Muscle layer of colon (tissue), 2 donors: ENCODE measurements around the gene OAS2.
"Not testable (repeated sequence)": the region's sequence is repeated elsewhere in the genome, so short reads cannot be mapped to it uniquely, and the experiment has no call there.

Experiments
- H3K27ac ChIP-seq: one replicate; pipeline ENCODE4 v1.7.0; 2013; ENCODE audit warnings: low read depth, mild to moderate bottlenecking, low read length, moderate library complexity
- H3K27me3 ChIP-seq, 2 donors: one replicate each; pipeline ENCODE4 v1.7.0; 2013; ENCODE audit warnings: low read length in 2 of 2, mild to moderate bottlenecking in 2 of 2; ENCODE audit not compliant: insufficient read depth in 2 of 2, control insufficient read depth in 1 of 2
- H3K36me3 ChIP-seq: one replicate; pipeline ENCODE4 v1.7.0; 2013; ENCODE audit warnings: mild to moderate bottlenecking, low read length; ENCODE audit not compliant: insufficient read depth
- H3K4me1 ChIP-seq: one replicate; pipeline ENCODE4 v1.7.0; 2013; ENCODE audit warnings: mild to moderate bottlenecking, low read length; ENCODE audit not compliant: insufficient read depth
- H3K4me3 ChIP-seq, 2 donors: one replicate each; pipeline ENCODE4 v1.7.0; 2013; ENCODE audit warnings: low read length in 2 of 2, low read depth in 1 of 2, mild to moderate bottlenecking in 1 of 2, moderate library complexity in 1 of 2
- H3K9ac ChIP-seq: one replicate; pipeline ENCODE4 v1.7.0; 2013; ENCODE audit warnings: low read length
- H3K9me3 ChIP-seq: one replicate; pipeline ENCODE4 v1.7.0; 2013; ENCODE audit warnings: mild to moderate bottlenecking, low read length
- donor health status: abdominal sarcoma.
- donor health status: Adenocarcinoma of cecum.

The OAS2 gene

DNA sequence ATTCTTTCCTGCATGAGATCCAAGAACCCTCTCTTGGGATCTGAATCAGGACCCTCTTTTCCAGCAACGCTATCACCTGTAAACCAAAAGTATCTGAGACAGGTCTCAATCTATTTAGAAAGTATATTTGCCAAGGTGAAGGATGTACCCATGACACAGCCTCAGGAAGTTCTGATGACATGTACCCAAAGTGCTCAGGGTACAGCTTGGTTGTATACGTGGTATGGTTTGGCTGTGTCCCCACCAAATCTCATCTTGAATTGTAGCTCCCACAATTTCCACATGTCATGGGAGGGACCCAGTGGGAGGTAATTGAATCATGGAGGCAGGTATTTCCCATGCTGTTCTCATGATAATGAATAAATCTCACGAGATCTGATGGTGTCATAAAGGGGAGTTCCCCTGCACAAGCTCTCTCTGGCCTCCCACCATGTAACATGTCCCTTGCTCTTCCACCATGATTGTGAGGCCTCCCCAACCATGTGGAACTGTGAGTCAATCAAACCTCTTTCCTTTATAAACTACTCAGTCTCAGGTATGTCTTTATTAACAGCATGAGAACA lies 10.6 kb downstream of the OAS2 start:
- H3K36me3 ChIP-seq, H3K4me1 ChIP-seq, H3K9ac ChIP-seq, H3K4me3 ChIP-seq, H3K27ac ChIP-seq, H3K9me3 ChIP-seq, H3K27me3 ChIP-seq: not testable (repeated sequence)

DNA sequence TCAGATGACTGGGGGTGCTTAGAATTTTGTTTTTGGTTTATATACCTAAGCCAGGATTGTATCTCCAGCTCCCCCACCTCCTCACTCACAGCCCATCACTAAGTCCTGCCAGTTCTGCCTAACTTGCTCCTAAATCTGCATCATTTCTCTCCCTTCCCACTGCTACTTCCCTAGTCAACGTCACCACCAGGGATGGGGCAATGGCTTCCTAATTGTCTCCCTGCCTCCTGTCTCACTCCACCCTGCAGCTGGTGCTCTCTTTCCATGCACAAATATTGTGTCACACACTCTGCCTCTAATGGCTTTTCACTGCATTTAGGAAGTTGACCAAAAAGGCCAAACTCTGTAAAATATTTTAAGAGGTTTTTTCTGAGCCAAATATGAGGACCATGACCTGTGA lies 11.5 kb downstream of the OAS2 start:
- H3K4me3 ChIP-seq, result no peak overlapping the region
- no peaks in the 10 kb centered on the region for H3K27me3 ChIP-seq
- H3K27ac ChIP-seq, result no peak overlapping the region
- no peak overlapping the region for H3K9ac ChIP-seq
- H3K9me3 ChIP-seq, result no peaks in the 10 kb centered on the region
- no peaks in the 10 kb centered on the region for H3K4me1 ChIP-seq
- no peaks in the 10 kb centered on the region for H3K36me3 ChIP-seq

DNA sequence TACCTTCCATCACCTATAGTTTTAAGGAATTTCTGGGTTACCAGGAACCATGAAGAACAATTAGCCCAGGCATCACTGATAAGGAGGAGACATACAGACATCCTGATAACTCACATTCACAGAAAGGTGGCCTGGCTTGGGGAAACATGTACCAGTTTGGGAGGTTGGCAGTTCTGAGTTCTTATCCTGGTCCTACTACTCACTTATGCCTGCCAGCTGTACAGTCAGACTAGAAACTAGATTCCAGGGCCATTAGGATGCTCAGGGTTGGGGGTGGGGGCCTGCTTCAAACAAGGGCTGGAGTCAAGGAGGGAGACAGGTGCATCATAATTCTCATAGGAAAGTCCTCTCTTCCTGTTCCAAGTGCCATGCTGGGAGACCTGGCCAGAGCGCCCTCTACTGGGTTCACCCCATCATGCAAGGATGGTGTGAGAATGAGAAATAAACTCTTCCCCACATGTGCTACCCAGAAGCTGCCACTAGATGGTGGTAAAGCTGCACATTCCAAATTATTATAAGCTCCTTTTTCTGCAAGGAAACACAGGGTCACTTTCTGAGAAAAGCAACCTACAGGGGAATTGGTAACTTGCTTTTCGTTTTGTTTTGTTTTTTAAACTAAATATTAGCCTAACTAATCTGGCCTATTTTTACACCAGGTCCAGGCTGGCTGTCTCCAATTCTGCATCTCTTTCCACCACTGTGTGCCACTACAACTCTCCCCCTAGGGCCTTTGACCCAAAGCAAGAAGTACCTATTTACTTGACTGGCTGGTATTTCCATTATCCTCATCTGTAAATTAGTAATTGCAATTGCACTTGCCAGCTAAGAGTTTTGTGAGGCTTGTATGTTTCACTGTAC lies 14.5 kb downstream of the OAS2 start:
- Histone ChIP-seq H3K27me3 (no peaks in the 10 kb centered on the region), H3K4me1 (no peaks in the 10 kb centered on the region), H3K9me3 (no peaks in the 10 kb centered on the region), H3K27ac (no peak overlapping the region), H3K4me3 (no peak overlapping the region), H3K36me3 (no peaks in the 10 kb centered on the region), H3K9ac (no peak overlapping the region)

DNA sequence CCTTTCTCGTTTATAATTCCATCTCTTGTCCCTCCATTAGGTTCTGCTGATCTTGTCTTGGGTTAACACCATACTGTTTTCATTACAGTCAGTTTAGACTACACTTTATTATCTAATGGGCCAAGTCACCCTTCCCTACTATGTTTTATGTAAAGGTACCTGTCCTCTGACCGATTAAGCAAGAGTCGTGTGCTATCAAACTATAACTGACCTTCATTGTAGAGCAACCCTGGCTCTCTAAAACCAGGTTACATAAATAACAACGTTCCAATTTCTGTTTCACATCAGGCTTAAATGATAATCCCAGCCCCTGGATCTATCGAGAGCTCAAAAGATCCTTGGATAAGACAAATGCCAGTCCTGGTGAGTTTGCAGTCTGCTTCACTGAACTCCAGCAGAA lies 16.7 kb downstream of the OAS2 start:
- H3K27me3 ChIP-seq, result no peaks in the 10 kb centered on the region
- no peaks in the 10 kb centered on the region for H3K36me3 ChIP-seq
- no peaks in the 10 kb centered on the region for H3K9me3 ChIP-seq
- no peak overlapping the region for H3K4me3 ChIP-seq
- H3K27ac ChIP-seq, result no peak overlapping the region
- no peak overlapping the region for H3K9ac ChIP-seq
- no peaks in the 10 kb centered on the region for H3K4me1 ChIP-seq

DNA sequence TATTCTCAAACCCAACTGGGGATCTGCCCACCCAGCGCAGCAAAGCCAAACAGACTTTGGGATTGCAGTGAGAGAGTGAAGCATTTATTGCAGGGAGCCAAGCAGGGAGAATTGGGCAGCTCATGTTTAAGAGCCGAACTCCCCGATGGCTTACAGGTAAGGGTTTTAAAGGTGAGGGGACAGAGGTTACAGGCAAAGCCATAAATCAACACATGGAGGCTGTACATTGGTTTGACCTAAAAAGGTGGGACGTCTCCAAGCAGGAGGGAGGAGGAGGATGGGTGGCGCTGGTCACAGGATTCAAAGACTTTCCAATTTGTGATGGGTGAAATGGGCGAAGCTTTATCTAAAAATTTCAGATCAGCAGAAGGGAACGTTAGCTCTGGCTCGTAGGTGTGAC lies 18.2 kb downstream of the OAS2 start:
- no peaks in the 10 kb centered on the region for H3K4me1 ChIP-seq
- H3K9me3 ChIP-seq, result no peaks in the 10 kb centered on the region
- no peaks in the 10 kb centered on the region for H3K27me3 ChIP-seq
- H3K36me3 ChIP-seq, result no peaks in the 10 kb centered on the region
- H3K4me3 ChIP-seq, result no peak overlapping the region
- H3K9ac ChIP-seq, result no peak overlapping the region
- no peak overlapping the region for H3K27ac ChIP-seq

DNA sequence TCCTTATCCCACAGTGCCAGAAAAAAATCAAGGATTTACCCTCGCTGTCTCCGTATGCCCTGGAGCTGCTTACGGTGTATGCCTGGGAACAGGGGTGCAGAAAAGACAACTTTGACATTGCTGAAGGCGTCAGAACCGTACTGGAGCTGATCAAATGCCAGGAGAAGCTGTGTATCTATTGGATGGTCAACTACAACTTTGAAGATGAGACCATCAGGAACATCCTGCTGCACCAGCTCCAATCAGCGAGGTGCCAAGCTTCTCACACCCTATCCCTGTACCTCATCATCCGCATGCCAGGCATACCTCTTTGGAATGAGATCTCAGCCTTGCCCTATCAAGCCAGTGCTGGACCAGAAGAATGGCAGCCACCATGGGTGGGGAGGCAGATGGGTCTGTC lies 19.2 kb downstream of the OAS2 start:
- Histone ChIP-seq H3K27ac (no peak overlapping the region), H3K9ac (no peak overlapping the region), H3K27me3 (no peaks in the 10 kb centered on the region), H3K4me1 (no peaks in the 10 kb centered on the region), H3K4me3 (no peak overlapping the region), H3K36me3 (no peaks in the 10 kb centered on the region), H3K9me3 (no peaks in the 10 kb centered on the region)

DNA sequence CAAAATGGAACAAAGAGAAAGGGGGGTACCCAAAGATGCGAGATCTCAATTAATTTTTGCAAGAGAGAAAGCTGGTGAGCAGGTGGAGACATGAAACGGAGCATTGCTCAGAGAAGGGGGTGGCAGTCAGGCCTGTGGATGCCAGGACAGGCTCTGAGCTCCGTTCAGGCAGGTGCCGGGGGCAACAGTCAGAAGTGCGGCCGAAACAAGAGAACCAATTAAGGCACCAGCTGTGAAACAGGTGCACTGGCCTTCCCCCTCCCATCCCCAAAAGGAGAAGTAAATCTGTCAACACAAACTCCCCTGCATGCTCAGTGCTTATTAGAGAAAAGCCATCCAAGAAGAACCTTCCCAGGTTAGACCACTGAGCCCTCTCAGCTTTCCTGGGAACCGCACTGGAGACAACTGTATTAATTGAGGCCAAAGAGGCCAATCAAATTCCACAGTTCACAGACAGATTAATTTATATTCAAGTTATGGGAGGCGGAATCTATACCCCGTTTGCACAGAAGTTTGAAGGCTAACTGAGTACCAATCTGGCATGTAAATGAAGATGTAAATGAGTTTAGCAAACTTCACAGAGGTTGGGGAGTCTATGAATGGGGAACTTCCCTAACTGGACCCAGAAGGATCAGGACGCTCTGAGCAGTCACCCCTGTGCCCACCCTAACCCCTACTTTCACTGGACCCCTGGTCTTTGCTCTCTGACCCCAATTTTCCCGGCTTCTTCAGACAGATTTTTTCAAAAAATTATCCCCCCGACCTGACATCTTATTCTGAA lies 20.9 kb downstream of the OAS2 start:
- H3K9me3 ChIP-seq, result no peaks in the 10 kb centered on the region
- H3K27me3 ChIP-seq, result no peaks in the 10 kb centered on the region
- H3K4me3 ChIP-seq, result no peak overlapping the region
- no peaks in the 10 kb centered on the region for H3K4me1 ChIP-seq
- H3K9ac ChIP-seq, result no peak overlapping the region
- no peaks in the 10 kb centered on the region for H3K36me3 ChIP-seq
- H3K27ac ChIP-seq, result no peak overlapping the region

DNA sequence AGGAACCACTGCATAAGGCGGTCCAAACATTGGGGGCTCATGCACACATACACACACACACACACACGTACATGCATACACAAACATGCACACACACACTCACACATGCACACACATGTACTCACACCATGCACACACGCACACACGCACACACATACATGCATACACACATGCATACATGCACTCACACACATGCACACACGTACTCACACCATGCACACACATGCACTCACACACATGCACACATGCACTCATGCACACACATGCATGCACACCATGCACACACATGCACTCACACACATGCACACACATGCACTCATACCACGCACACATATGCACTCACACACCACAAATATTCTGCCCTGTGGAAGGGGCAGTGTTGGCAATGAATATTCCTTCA lies 22.1 kb downstream of the OAS2 start:
- Histone ChIP-seq H3K9me3 (no peaks in the 10 kb centered on the region), H3K9ac (no peak overlapping the region), H3K4me1 (no peaks in the 10 kb centered on the region), H3K4me3 (no peak overlapping the region), H3K36me3 (no peaks in the 10 kb centered on the region), H3K27ac (no peak overlapping the region), H3K27me3 (no peaks in the 10 kb centered on the region)

DNA sequence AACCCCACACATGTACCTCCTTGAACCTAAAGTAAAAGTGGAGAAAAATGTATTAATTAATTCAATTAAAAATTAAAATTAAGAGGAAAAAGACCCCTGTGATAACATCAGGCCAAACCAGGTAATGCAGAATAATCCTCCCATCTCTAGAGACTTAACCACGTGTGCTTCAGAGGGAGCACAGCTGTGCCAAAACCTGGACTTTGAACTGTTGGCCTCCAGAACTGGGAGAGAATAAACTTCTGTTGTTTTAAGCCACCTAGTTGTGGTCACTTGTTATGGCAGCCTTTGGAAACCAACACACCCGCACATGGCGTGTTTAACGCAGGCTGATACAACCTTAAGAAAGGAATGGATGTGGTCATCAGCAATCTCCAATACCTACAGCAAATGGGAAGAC lies 23.8 kb downstream of the OAS2 start:
- no peak overlapping the region for H3K27ac ChIP-seq
- H3K9ac ChIP-seq, result no peak overlapping the region
- no peaks in the 10 kb centered on the region for H3K36me3 ChIP-seq
- H3K27me3 ChIP-seq, result no peaks in the 10 kb centered on the region
- no peaks in the 10 kb centered on the region for H3K9me3 ChIP-seq
- H3K4me1 ChIP-seq, result no peaks in the 10 kb centered on the region
- no peak overlapping the region for H3K4me3 ChIP-seq

DNA sequence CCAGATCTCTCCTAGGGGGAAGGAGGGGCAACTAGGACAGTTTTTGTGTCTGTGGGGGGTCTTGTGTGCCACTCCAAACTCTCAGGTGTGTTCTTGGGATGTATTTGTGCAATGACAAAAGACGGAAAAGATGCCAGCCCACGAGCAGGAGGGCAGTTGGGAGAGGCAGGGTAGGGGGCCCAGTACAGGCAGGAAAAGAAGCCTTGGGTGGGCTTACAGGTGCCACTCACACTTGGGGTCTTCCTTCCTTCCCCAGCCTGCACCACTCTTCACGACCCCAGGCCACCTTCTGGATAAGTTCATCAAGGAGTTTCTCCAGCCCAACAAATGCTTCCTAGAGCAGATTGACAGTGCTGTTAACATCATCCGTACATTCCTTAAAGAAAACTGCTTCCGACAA lies 24.4 kb downstream of the OAS2 start:
- Histone ChIP-seq H3K27ac (no peak overlapping the region), H3K4me1 (no peaks in the 10 kb centered on the region), H3K9me3 (no peaks in the 10 kb centered on the region), H3K9ac (no peak overlapping the region), H3K36me3 (no peaks in the 10 kb centered on the region), H3K4me3 (no peak overlapping the region), H3K27me3 (no peaks in the 10 kb centered on the region)

DNA sequence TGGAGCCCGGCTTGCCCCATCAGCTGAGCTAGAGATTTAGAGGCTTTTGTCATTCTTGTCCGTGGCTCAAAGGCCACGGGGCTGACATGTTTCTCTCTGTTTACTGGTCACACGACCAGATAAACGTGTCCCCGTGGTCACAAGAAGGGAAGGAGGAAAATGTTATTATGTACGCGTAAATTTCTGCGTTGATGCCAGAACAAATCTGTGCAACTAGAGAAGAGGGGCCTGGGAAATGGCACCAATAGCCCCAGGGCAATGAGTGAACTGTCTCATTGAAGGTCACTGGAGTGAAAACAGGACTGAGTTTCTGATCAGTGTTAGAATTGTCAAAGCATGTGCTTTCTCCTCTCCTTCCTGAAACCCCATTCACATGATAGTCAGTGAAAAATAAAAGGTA lies 25.3 kb downstream of the OAS2 start:
- H3K9me3 ChIP-seq, result no peaks in the 10 kb centered on the region
- H3K9ac ChIP-seq, result no peak overlapping the region
- no peaks in the 10 kb centered on the region for H3K36me3 ChIP-seq
- no peak overlapping the region for H3K27ac ChIP-seq
- no peaks in the 10 kb centered on the region for H3K27me3 ChIP-seq
- H3K4me1 ChIP-seq, result no peaks in the 10 kb centered on the region
- no peak overlapping the region for H3K4me3 ChIP-seq
